Stimulated activated CD4-positive, alpha-beta T cell treated with anti-CD3 and anti-CD28 coated beads, TNF-alpha, amount 100 ng/mL, for 48 hours (primary cell): ENCODE results near the gene CENPT.
A peak's percentile ranks its signal among the peaks of the same experiment; 100 is the strongest.
"Not testable (repeated sequence)": the region's sequence is repeated elsewhere in the genome, so short reads cannot be mapped to it uniquely, and the experiment has no call there.

Experiments
- DNase-seq, 3 donors: peaks; one replicate each; pipeline ENCODE4 v3.0.0-alpha.2; 2020; ENCODE audit warnings: low read depth in 3 of 3

Gene CENPT

GRCh38 chr16:67846320-67847063, 1.0 kb downstream of the CENPT start, which contains the start of gene NUTF2:
NUTF2 (plus strand) TSS chr16:67846933; CDS start chr16:67865131, 18,198 bp downstream.
- peak; percentile 92 to 95 (median 92) for DNase-seq

- DNase-seq = no peak
Measured at GRCh38 chr16:67846063-67846319, 1.5 kb downstream of the CENPT start.

GRCh38 chr16:67845291-67846062, 2.0 kb downstream of the CENPT start:
- no peak for DNase-seq

GRCh38 chr16:67844497-67844896, 3.0 kb downstream of the CENPT start:
- no peak for DNase-seq

- DNase-seq = no peak
Measured at GRCh38 chr16:67843343-67843765, 4.1 kb downstream of the CENPT start.

GRCh38 chr16:67842509-67843342, 4.8 kb downstream of the CENPT start:
- DNase-seq = peak; percentile 36 to 39 (median 38)

- DNase-seq = peak; percentile 89 to 92 (median 91)
Measured at GRCh38 chr16:67841816-67842508, 5.5 kb downstream of the CENPT start, which contains the start of gene THAP11. THAP11 (plus strand) TSS chr16:67842320; CDS start chr16:67842555, 235 bp downstream.

- DNase-seq = no peak
Measured at GRCh38 chr16:67841198-67841815, 6.2 kb downstream of the CENPT start.

- DNase-seq = no peak
Measured at GRCh38 chr16:67837811-67838210, 9.7 kb downstream of the CENPT start.

- DNase-seq = not testable (repeated sequence)
Measured at GRCh38 chr16:67837190-67837589, 10.3 kb downstream of the CENPT start.

- no peak for DNase-seq
Measured at GRCh38 chr16:67834242-67834614, 13.3 kb downstream of the CENPT start.

GRCh38 chr16:67833415-67834241, 13.9 kb downstream of the CENPT start:
- DNase-seq = peak; percentile 88 to 92 (median 88)

- no peak for DNase-seq
Measured at GRCh38 chr16:67833030-67833414, 14.5 kb downstream of the CENPT start.

- DNase-seq = no peak
Measured at GRCh38 chr16:67828651-67829050, 18.8 kb downstream of the CENPT start.

GRCh38 chr16:67825906-67826305, 21.6 kb downstream of the CENPT start:
- no peak for DNase-seq

- DNase-seq = no peak
Measured at GRCh38 chr16:67825119-67825518, 22.4 kb downstream of the CENPT start.

- no peak for DNase-seq
Measured at GRCh38 chr16:67822511-67822910, 25.0 kb downstream of the CENPT start.

- no peak for DNase-seq
Measured at GRCh38 chr16:67820608-67821259, 26.8 kb downstream of the CENPT start.

GRCh38 chr16:67814567-67814966, 32.9 kb downstream of the CENPT start:
- DNase-seq = no peak

GRCh38 chr16:67811899-67812298, 35.6 kb downstream of the CENPT start:
- DNase-seq = no peak
